K562 (cell line): ENCODE measurements around the gene ANAPC16. TPM values are rescaled to one million over a fixed set of nuclear protein-coding genes. Genes with fewer than 3 reads are reported as not detected.

Experiments
- ASH1L ChIP-seq: fragments of 450-650 bp; IDR thresholded peaks from 2 replicates; pipeline ENCODE4 v1.6.1; 2018; ENCODE audit warnings: borderline replicate concordance, mild to moderate bottlenecking, low read depth; ENCODE audit not compliant: partially characterized antibody
- CBX2 ChIP-seq: fragments of 200-600 bp; sonication (generic); IDR thresholded peaks from one replicate; pipeline ENCODE4 v1.6.1; 2012; ENCODE audit warnings: mild to moderate bottlenecking, low read length, inconsistent platforms; ENCODE audit not compliant: insufficient read depth, poor library complexity, severe bottlenecking
- MBD2 ChIP-seq: sonication (generic); IDR thresholded peaks from 2 replicates; pipeline ENCODE4 v1.6.1; 2016; ENCODE audit warnings: low read depth, borderline replicate concordance
- MCM2 ChIP-seq: fragments of 450-650 bp; IDR thresholded peaks from 2 replicates; pipeline ENCODE4 v1.6.1; 2017; ENCODE audit warnings: low read depth, mild to moderate bottlenecking
- MTA3 ChIP-seq: fragments of 450-650 bp; formaldehyde crosslinking; IDR thresholded peaks from 2 replicates; pipeline ENCODE4 v1.6.1; 2017; ENCODE audit warnings: mild to moderate bottlenecking, borderline replicate concordance
- NCOA2 ChIP-seq, 2 experiments: fragments of 450-650 bp; IDR thresholded peaks; 2 replicates each; pipeline ENCODE4 v1.6.1; 2018; ENCODE audit warnings: mild to moderate bottlenecking in 2 of 2, moderate library complexity in 1 of 2; ENCODE audit not compliant: partially characterized antibody in 2 of 2
- NFRKB ChIP-seq: fragments of 450-650 bp; IDR thresholded peaks from 2 replicates; pipeline ENCODE4 v1.6.1; 2016; ENCODE audit warnings: low read depth
- NR0B1 ChIP-seq: fragments of 450-650 bp; IDR thresholded peaks from one replicate; pipeline ENCODE4 v1.6.1; 2018; ENCODE audit warnings: mild to moderate bottlenecking, moderate library complexity; ENCODE audit not compliant: partially characterized antibody
- NUFIP1 ChIP-seq: fragments of 450-650 bp; IDR thresholded peaks from 2 replicates; pipeline ENCODE4 v1.6.1; 2018; ENCODE audit not compliant: partially characterized antibody
- SAP30 ChIP-seq: fragments of 200-600 bp; sonication (generic); IDR thresholded peaks from 2 replicates; pipeline ENCODE4 v1.6.1; 2012; ENCODE audit warnings: borderline replicate concordance, low read depth, mild to moderate bottlenecking, moderate library complexity, low read length, control low read depth, inconsistent platforms; ENCODE audit not compliant: insufficient read depth, poor library complexity, severe bottlenecking
- SNRNP70 ChIP-seq: fragments of 200-400 bp; formaldehyde crosslinking; optimal IDR thresholded peaks from 2 replicates; pipeline ENCODE3; 2017; ENCODE audit warnings: low read depth, low read length
- ZNF23 ChIP-seq: fragments of 250-450 bp; sonication (Bioruptor Pico); IDR thresholded peaks from 2 replicates; pipeline ENCODE4 v1.4.0; 2020; ENCODE audit warnings: mild to moderate bottlenecking
- ZNF253 ChIP-seq: fragments of 250-450 bp; sonication (Bioruptor Pico); conservative IDR thresholded peaks from 2 replicates; pipeline ENCODE4 v1.6.1; 2021; ENCODE audit warnings: mild to moderate bottlenecking
- ZNF436 ChIP-seq: fragments of 250-450, 450-650 bp; sonication (Bioruptor Pico); formaldehyde crosslinking; IDR thresholded peaks from 2 replicates; pipeline ENCODE4 v1.7.0; 2020; ENCODE audit warnings: mild to moderate bottlenecking
- polyA plus RNA-seq, 8 experiments: library from polyadenylated mRNA; depleted of rRNA in 4 of 8; stranded (reverse) in 5 of 8; unstranded in 3 of 8; fragments of >200 nt; fragmentation: Nextera tagmentation in 2 of 8; fragmentation: Illumina TruSeq in 1 of 8; extraction: Ambion mirVana in 2 of 8; extraction: Trizol in 1 of 8; gene quantifications; 2 replicates each; pipeline versions ENCODE4 v1.2.1 to v1.2.3, GENCODE V29; 2011 to 2014; ENCODE audit warnings: inconsistent platforms in 1 of 8, missing spikeins in 1 of 8
- total RNA-seq, 7 experiments: library from RNA; depleted of rRNA in 6 of 7; stranded (reverse); fragments of >200 nt in 6 of 7; fragmentation: Illumina TruSeq in 2 of 7; extraction: Trizol in 2 of 7; gene quantifications; 2 replicates each; pipeline versions ENCODE4 v1.2.1 to v1.2.3, GENCODE V29; 2011 to 2021; ENCODE audit warnings: low replicate concordance in 1 of 7
- TF ChIP-seq, protein P1 (sequence below): fragments of 150-350 bp; IDR thresholded peaks from 2 replicates; pipeline ENCODE4 v1.6.1; 2014; ENCODE audit warnings: low read depth, mild to moderate bottlenecking, low read length, borderline replicate concordance
- TF ChIP-seq, protein P2 (sequence below): sonication (generic); IDR thresholded peaks from 2 replicates; pipeline ENCODE4 v1.6.1; 2016
- TF ChIP-seq, protein P3 (sequence below), 2 experiments: fragments of 250-450 bp in 1 of 2; fragments of 450-650 bp in 1 of 2; sonication (Bioruptor Pico) in 1 of 2; IDR thresholded peaks; 2 replicates each; pipeline versions ENCODE4 v1.6.1 to v1.8.0; 2016 to 2021; ENCODE audit warnings: mild to moderate bottlenecking in 2 of 2, moderate library complexity in 2 of 2, missing compliant biosample characterization in 1 of 2, missing genetic modification characterization in 1 of 2

The ANAPC16 gene
- total and polyA plus RNA-seq, 9 of the 15 experiments (the other 6 are each of a cell fraction or from before 2014, with no cell fraction given): 42.6 to 208 (median 108) TPM

DNA sequence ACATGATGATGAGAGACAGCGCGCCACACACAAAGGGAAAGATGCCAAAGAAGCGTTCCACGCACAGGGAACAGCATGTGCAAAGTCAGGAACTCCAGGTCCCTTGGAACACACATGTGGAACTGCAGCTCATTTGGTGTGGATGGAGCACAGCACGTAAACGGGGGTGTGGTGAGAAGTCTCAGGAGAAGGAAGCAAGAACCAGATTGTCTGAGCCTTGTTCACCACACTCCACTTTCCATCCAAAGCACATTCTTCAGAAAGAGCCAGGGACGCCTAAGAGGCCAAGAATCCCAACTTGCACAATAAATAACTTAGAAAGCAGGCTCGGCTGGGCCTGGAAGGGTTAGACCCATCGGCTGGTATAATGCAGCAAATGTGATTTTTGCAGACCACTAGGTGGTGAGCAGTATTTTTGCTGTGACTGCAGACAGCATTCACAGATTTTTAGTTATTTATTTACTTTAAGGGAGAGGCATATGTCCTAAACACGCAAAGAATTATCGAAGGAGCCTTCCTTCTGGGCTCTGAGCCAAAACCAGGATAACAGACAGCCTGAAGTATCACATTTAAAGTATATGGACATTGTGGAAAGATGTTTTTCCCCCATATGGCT is 28.1 kb downstream of the ANAPC16 start (continued):
- no peak for TF ChIP-seq MBD2
- TF ChIP-seq NFRKB: no peak
- TF ChIP-seq, protein P1, sequence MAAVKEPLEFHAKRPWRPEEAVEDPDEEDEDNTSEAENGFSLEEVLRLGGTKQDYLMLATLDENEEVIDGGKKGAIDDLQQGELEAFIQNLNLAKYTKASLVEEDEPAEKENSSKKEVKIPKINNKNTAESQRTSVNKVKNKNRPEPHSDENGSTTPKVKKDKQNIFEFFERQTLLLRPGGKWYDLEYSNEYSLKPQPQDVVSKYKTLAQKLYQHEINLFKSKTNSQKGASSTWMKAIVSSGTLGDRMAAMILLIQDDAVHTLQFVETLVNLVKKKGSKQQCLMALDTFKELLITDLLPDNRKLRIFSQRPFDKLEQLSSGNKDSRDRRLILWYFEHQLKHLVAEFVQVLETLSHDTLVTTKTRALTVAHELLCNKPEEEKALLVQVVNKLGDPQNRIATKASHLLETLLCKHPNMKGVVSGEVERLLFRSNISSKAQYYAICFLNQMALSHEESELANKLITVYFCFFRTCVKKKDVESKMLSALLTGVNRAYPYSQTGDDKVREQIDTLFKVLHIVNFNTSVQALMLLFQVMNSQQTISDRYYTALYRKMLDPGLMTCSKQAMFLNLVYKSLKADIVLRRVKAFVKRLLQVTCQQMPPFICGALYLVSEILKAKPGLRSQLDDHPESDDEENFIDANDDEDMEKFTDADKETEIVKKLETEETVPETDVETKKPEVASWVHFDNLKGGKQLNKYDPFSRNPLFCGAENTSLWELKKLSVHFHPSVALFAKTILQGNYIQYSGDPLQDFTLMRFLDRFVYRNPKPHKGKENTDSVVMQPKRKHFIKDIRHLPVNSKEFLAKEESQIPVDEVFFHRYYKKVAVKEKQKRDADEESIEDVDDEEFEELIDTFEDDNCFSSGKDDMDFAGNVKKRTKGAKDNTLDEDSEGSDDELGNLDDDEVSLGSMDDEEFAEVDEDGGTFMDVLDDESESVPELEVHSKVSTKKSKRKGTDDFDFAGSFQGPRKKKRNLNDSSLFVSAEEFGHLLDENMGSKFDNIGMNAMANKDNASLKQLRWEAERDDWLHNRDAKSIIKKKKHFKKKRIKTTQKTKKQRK: no peak
- TF ChIP-seq ZNF436: no peak
- TF ChIP-seq, protein P2, sequence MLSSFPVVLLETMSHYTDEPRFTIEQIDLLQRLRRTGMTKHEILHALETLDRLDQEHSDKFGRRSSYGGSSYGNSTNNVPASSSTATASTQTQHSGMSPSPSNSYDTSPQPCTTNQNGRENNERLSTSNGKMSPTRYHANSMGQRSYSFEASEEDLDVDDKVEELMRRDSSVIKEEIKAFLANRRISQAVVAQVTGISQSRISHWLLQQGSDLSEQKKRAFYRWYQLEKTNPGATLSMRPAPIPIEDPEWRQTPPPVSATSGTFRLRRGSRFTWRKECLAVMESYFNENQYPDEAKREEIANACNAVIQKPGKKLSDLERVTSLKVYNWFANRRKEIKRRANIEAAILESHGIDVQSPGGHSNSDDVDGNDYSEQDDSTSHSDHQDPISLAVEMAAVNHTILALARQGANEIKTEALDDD: no peak
- TF ChIP-seq NR0B1: no peak
- no peak for TF ChIP-seq ZNF253 (CRISPR knock-in tag)
- peak; percentile 45 for TF ChIP-seq SNRNP70
- TF ChIP-seq MTA3: no peak
- no peak for TF ChIP-seq ZNF23 (CRISPR knock-in tag)
- TF ChIP-seq ASH1L: no peak
- TF ChIP-seq, protein P3, sequence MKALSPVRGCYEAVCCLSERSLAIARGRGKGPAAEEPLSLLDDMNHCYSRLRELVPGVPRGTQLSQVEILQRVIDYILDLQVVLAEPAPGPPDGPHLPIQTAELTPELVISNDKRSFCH (CRISPR knock-in tag; IDR thresholded peaks at IDR 0.05): no peak
- TF ChIP-seq, protein P3 (tag; IDR thresholded peaks at IDR 0.05): peak; percentile 67; the same call in 1 of the 2 replicates
- no peak for TF ChIP-seq NCOA2 (IDR thresholded peaks at IDR 0.05; ENCODE audit: partially characterized antibody in 2 of 2)
- no peak for TF ChIP-seq SAP30
- TF ChIP-seq MCM2: no peak
- no peak for TF ChIP-seq NUFIP1
- TF ChIP-seq CBX2: no peak
